GM12801 (cell line): ENCODE data around the gene EFEMP1.

Experiments
- CTCF ChIP-seq: IDR thresholded peaks from one replicate; pipeline ENCODE4 v1.5.1; 2011; ENCODE audit warnings: control low read depth; ENCODE audit not compliant: insufficient read length; ENCODE audit errors: extremely low read depth

The EFEMP1 gene

GRCh38 chr2:55949211-55949610 lies 25.6 kb upstream of the EFEMP1 start:
- no peak for TF ChIP-seq CTCF

GRCh38 chr2:55948176-55948923 lies 24.8 kb upstream of the EFEMP1 start:
- no peak for TF ChIP-seq CTCF

DNA sequence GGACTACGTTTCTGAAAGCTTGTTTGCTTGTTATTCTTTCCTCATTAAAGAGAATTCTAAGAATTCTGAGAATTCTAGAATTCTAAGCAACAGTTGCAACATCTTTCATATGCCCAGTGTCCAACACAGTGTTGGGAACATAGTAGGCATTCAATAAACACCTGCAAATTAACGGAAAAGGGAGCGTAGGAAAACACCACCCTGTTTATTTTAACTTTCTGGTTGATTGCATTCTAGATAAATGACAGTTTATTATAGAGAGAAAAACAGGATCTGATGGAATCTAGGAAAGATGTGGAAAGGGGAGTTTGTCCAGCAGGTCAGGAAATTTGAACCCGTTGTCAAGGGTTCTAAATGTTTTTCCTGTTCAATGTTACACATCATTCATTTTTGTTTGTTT lies 24.2 kb upstream of the EFEMP1 start:
- no peak for TF ChIP-seq CTCF

GRCh38 chr2:55946793-55947192 lies 23.2 kb upstream of the EFEMP1 start:
- TF ChIP-seq CTCF, result no peak

GRCh38 chr2:55943466-55943865 lies 19.9 kb upstream of the EFEMP1 start:
- TF ChIP-seq CTCF, result no peak

GRCh38 chr2:55936351-55936750 lies 12.8 kb upstream of the EFEMP1 start:
- no peak for TF ChIP-seq CTCF

DNA sequence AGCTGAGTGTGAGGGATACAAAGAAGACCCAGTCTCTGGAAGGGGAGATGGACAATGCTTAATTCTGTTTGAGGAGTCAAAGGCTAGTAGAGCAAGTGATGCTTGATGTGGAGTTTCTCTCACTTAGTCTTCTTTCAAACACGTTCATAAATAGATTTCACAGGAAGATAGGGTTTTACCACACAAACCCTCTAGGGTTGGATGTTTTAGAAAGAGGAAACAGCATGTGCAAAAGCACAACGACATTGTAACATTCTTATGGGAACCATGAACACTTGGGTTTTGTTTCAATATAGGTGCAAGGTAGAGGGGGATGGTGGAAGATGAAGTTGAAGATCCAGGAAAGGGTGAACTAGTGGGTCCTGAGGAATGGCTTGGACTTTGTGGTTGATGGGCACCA lies 10.8 kb upstream of the EFEMP1 start:
- TF ChIP-seq CTCF, result no peak
